C4-2B (cell line): Measurements from ENCODE around the gene PRICKLE2.

Experiments
- H3K27ac ChIP-seq: fragments of 450-650 bp; 2 replicates; pipeline ENCODE4 v1.5.1; 2017
- ZFX ChIP-seq: fragments of 450-650 bp; IDR thresholded peaks from 2 replicates; pipeline ENCODE4 v1.6.1; 2017
- TF ChIP-seq, protein P1 (sequence below): fragments of 450-650 bp; conservative IDR thresholded peaks from 2 replicates; pipeline ENCODE4 v1.5.1; 2017; ENCODE audit warnings: mild to moderate bottlenecking

The PRICKLE2 gene

DNA sequence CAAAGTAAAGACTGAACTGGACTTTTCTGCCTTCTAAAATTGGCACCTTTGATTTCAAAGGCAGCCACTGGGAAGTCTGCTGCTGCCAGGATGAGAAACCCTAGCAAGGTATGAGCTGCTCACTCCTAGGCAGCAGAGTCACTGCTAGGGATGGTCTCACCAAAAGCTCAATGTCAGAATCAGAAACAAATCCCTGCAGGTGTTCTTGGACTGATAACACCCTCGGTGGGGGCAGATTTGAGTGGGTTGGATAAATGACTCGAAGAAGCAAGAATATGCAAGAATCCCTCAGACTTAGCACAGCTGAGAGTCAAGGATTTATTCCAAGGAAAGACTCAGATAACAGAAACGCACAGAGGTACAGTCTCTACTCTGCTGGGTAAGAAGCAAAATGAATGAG, 90.4 kb downstream of the PRICKLE2 start:
- no peak overlapping the region for H3K27ac ChIP-seq

DNA sequence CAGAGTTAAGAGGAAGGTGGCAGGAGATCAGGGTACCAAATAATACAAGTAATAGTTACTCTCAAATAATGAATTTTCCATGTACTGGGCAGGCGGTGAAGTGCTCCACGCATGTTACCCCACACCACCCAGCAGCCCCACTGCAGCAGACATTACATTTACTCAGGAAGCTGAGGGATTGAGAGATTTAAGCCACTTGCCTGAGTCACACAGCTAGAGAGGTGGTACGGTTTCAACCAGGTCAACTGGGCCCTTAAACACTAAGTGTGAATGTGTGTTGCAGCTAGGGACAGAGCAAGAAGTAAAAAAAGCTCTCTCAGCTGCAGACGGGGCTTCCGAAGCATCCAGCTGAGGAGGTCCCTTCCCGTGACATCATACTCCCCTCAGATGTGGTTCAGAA, 91.3 kb downstream of the PRICKLE2 start:
- H3K27ac ChIP-seq = no peak overlapping the region
- TF ChIP-seq, protein P1, sequence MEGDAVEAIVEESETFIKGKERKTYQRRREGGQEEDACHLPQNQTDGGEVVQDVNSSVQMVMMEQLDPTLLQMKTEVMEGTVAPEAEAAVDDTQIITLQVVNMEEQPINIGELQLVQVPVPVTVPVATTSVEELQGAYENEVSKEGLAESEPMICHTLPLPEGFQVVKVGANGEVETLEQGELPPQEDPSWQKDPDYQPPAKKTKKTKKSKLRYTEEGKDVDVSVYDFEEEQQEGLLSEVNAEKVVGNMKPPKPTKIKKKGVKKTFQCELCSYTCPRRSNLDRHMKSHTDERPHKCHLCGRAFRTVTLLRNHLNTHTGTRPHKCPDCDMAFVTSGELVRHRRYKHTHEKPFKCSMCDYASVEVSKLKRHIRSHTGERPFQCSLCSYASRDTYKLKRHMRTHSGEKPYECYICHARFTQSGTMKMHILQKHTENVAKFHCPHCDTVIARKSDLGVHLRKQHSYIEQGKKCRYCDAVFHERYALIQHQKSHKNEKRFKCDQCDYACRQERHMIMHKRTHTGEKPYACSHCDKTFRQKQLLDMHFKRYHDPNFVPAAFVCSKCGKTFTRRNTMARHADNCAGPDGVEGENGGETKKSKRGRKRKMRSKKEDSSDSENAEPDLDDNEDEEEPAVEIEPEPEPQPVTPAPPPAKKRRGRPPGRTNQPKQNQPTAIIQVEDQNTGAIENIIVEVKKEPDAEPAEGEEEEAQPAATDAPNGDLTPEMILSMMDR = no peak
- TF ChIP-seq ZFX = no peak

More for the DNA sequence above, 90.4 kb downstream of the PRICKLE2 start:
- TF ChIP-seq, protein P1 = no peak
- TF ChIP-seq ZFX = no peak

DNA sequence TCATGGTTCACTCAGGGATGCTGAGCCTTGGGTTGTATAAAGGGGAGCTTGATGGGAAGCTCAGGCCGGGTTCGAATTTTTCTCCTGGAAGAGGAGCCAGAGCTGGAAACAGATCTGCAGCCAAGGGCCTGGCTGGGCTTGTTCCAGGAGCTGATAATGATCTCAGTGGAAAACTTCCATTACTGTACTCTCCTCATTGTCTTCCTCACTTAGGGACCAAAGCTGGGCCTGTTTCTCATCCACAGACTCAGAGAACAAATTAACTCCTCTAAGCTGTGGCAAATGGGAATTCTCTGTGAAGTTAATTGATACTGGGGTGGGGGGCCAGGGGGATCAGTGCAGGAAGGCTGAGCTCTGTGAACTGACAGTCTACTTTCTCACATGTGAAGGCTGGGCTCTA, 92.0 kb downstream of the PRICKLE2 start:
- no peak overlapping the region for H3K27ac ChIP-seq
- TF ChIP-seq, protein P1 = no peak
- TF ChIP-seq ZFX = no peak

DNA sequence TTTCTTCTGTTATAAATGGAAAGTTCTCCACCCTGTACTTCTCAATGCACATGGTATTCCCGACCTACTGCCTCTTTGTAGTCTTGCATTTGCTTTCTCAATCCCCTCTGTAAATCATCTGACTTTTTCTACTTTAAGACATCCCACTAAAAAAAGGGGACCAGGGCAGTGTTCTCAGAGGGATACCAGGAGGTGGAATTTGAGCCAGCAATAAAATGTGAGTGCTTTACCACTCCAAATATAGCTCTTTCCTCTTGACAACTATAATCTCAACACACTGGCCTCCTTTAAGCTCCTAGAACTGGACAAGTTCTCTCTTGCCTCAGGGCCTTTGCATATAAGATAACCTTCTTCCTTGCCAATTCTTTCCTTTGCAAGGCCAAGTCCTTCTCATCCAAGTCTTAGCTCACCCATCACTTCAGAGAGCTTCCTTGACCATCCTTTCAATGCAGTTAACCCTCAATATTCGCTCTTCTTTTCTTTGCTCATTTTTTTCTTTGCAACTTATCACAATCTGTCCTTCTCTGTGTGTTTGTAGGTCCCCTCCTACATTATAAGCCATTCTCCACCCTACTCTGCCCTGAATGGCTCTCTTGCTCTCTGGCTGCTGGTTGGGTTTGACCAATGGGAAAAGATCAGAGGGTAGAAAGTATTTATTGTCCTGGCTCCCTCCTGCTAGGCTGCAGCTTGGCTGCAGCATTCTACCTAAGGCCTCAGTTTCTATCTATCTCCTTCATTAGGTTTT, 93.4 kb downstream of the PRICKLE2 start:
- no peak overlapping the region for H3K27ac ChIP-seq
- TF ChIP-seq, protein P1 = no peak
- TF ChIP-seq ZFX = no peak

DNA sequence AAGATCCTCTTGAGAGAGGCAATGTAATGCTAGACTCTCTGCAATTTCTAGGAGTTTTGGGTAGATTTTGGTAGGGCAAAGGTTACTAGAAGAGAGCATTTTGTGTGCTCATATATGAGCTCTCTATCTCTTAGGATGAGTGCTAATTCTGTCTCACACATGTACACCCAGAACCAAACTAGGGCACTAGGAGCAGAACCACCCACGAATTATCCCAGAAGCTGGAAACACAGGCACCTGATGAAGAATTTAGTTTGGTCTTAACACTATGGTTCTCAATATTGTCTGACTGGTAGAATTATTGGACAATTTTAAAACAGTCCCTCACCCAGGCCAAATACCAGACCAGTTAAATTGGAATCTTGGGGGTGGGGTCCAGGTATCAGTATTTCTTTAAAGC, 94.8 kb downstream of the PRICKLE2 start:
- no peak for TF ChIP-seq ZFX
- TF ChIP-seq, protein P1 = no peak
- H3K27ac ChIP-seq = no peak overlapping the region

DNA sequence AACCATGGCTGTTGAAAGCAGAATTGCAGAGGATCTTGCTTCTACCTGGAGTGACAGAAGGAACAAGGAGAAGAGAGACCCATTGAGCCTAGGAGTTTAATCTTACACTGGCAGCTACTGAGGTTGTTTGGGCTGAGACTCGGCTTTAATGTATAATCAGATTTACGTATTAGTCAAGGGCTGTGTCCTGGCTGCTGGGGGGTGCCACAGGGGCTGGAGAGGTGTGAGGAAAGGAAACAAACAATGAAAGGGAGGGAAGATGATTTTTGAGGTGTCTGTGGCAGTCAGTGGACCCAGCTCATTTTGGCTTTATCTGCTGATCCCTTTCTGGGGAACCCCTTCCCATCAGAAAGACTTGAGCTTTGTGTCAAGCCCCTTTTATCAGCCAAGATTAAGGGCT, 95.7 kb downstream of the PRICKLE2 start:
- TF ChIP-seq, protein P1 = no peak
- no peak for TF ChIP-seq ZFX
- H3K27ac ChIP-seq = no peak overlapping the region

DNA sequence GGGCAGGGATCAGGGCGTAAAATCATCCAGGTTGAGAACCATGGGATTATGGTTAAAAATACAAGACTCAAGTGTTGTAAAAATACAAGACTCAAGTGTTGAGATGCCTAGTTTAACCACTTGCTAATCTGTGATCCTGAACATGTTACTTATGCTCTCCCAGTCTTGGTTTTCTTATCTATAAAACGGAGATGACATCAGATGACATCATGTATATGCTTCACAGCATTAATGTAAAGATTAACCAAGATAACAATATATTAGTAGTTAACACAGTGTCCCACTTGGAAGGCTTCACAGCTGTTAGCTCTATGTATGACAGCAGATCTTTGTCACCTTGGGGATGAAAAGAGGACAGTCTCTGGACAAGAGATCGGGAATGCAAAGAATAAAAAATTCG, 96.2 kb downstream of the PRICKLE2 start:
- no peak overlapping the region for H3K27ac ChIP-seq
- TF ChIP-seq ZFX = no peak
- TF ChIP-seq, protein P1 = no peak
